Left forelimb (tissue), 1 donor: ENCODE results near the gene ZNF337.

Experiments used
- DNase-seq: peaks from one replicate; pipeline ENCODE4 v3.0.0-alpha.2; 2018; ENCODE audit warnings: low spot score

ZNF337 gene

GRCh38 chr20:25626779-25627178, 69.9 kb downstream of the ZNF337 start:
- DNase-seq: no peak

DNA sequence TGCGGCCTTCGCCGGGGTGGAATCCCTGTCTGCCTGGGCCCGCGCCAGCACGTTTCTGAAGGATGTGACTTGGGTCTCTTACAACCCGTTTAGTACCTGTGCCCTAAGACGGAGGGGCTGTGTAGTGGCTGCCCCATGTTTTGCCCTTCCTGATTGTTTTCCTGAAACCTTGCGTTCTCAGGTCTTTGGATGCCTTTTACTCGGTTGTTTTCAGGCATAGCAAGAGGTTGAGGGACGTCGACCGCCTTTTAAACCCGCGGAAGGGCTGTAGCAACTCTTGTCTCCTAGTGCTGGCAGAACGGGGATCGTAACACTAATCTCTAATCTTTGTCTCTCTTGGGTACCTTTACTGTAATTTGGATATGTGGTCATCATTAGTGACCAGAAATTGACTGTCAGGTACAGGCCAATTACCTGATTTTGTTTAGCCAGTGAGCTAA, 72.1 kb downstream of the ZNF337 start:
- no peak for DNase-seq
